GM23338 (cell line): ENCODE data around the gene HSPB6. TPM values are rescaled to one million over a fixed set of nuclear protein-coding genes. Genes with fewer than 3 reads are reported as not detected.

Experiments used
- ATAC-seq: fragments of 200-7000 bp; cut with Tn5 transposase; 3 replicates; pipeline ENCODE4 v1.9.1; 2020
- DNase-seq: peaks from one replicate; pipeline ENCODE4 v3.0.0-alpha.2; 2015; ENCODE audit warnings: low spot score
- H2AFZ ChIP-seq: fragments of 200-600 bp; sonication (generic); 2 replicates; pipeline ENCODE4 v1.8.0; 2016; ENCODE audit warnings: antibody characterized with exemption, mild to moderate bottlenecking, moderate library complexity
- H3F3A ChIP-seq: fragments of 200-600 bp; sonication (generic); replicated peaks from 2 replicates; pipeline ENCODE4 v1.8.0; 2017; ENCODE audit warnings: antibody characterized with exemption, mixed run types, low read depth
- H3K27ac ChIP-seq: fragments of 200-600 bp; sonication (generic); 2 replicates; pipeline ENCODE4 v1.6.1; 2016; ENCODE audit warnings: low read depth
- H3K27me3 ChIP-seq: fragments of 200-600 bp; sonication (generic); 2 replicates; pipeline ENCODE4 v1.8.0; 2016; ENCODE audit warnings: mild to moderate bottlenecking, mixed run types, moderate library complexity; ENCODE audit not compliant: insufficient read depth
- H3K36me3 ChIP-seq: fragments of 200-600 bp; sonication (generic); 2 replicates; pipeline ENCODE4 v1.8.0; 2016; ENCODE audit warnings: mild to moderate bottlenecking; ENCODE audit not compliant: insufficient read depth
- H3K4me1 ChIP-seq: fragments of 200-600 bp; sonication (generic); 2 replicates; pipeline ENCODE4 v1.8.0; 2016; ENCODE audit warnings: mild to moderate bottlenecking, moderate library complexity; ENCODE audit not compliant: insufficient read depth
- H3K4me2 ChIP-seq: fragments of 200-600 bp; sonication (generic); 2 replicates; pipeline ENCODE4 v1.7.1; 2017; ENCODE audit warnings: mixed run types
- H3K4me3 ChIP-seq: fragments of 200-600 bp; sonication (generic); 2 replicates; pipeline ENCODE4 v1.6.1; 2016; ENCODE audit warnings: mixed run types
- H3K79me2 ChIP-seq: fragments of 200-600 bp; sonication (generic); replicated peaks from 2 replicates; pipeline ENCODE4 v1.8.0; 2017; ENCODE audit warnings: mild to moderate bottlenecking; ENCODE audit not compliant: insufficient read depth
- H3K9me2 ChIP-seq: fragments of 200-600 bp; sonication (generic); 2 replicates; pipeline ENCODE4 v1.8.0; 2017; ENCODE audit not compliant: insufficient read depth
- H4K20me1 ChIP-seq: fragments of 200-600 bp; sonication (generic); replicated peaks from 2 replicates; pipeline ENCODE4 v1.8.0; 2017; ENCODE audit warnings: mild to moderate bottlenecking; ENCODE audit not compliant: insufficient read depth
- H3K27ac Mint-ChIP-seq: 2 replicates; pipeline ENCODE4 v1.8.0; 2020; ENCODE audit warnings: inconsistent platforms, mild to moderate bottlenecking, moderate library complexity, mixed read lengths
- H3K27me3 Mint-ChIP-seq: 3 replicates; pipeline ENCODE4 v1.8.0; 2022; ENCODE audit warnings: low read depth, mild to moderate bottlenecking, moderate library complexity, mixed read lengths, inconsistent platforms; ENCODE audit not compliant: insufficient read depth, poor library complexity
- H3K36me3 Mint-ChIP-seq: 3 replicates; pipeline ENCODE4 v1.8.0; 2021; ENCODE audit warnings: low read depth, mild to moderate bottlenecking, inconsistent platforms, moderate library complexity, mixed read lengths
- H3K4me1 Mint-ChIP-seq: 3 replicates; pipeline ENCODE4 v1.8.0; 2020; ENCODE audit warnings: mild to moderate bottlenecking, inconsistent platforms, mixed read lengths
- H3K4me3 Mint-ChIP-seq: 3 replicates; pipeline ENCODE4 v1.8.0; 2021; ENCODE audit warnings: moderate library complexity, mild to moderate bottlenecking, inconsistent platforms, mixed read lengths
- H3K9me3 Mint-ChIP-seq: 3 replicates; pipeline ENCODE4 v1.8.0; 2020; ENCODE audit warnings: moderate library complexity, mild to moderate bottlenecking, inconsistent platforms, mixed read lengths
- CREB1 ChIP-seq: fragments of 250-450 bp; sonication (Bioruptor Pico); IDR thresholded peaks from 2 replicates; pipeline ENCODE4 v1.5.0; 2020; ENCODE audit warnings: low read depth, mild to moderate bottlenecking, moderate library complexity
- ETS1 ChIP-seq: IDR thresholded peaks from 2 replicates; pipeline ENCODE4 v1.6.1; 2016; ENCODE audit warnings: antibody characterized with exemption
- EZH2 ChIP-seq: fragments of 200-600 bp; sonication (generic); IDR thresholded peaks from one replicate; pipeline ENCODE4 v1.8.0; 2017; ENCODE audit warnings: antibody characterized with exemption, mild to moderate bottlenecking, low read depth; ENCODE audit not compliant: unreplicated experiment
- EZH2phosphoT487 ChIP-seq: fragments of 200-600 bp; sonication (generic); IDR thresholded peaks from one replicate; pipeline ENCODE4 v1.8.1; 2018; ENCODE audit warnings: antibody characterized with exemption; ENCODE audit not compliant: unreplicated experiment
- JUNB ChIP-seq: IDR thresholded peaks from one replicate; pipeline ENCODE4 v1.6.1; 2016; ENCODE audit warnings: antibody characterized with exemption; ENCODE audit not compliant: unreplicated experiment
- NANOG ChIP-seq: IDR thresholded peaks from 2 replicates; pipeline ENCODE4 v1.6.1; 2016; ENCODE audit warnings: antibody characterized with exemption, borderline replicate concordance
- POLR2AphosphoS5 ChIP-seq: IDR thresholded peaks from 2 replicates; pipeline ENCODE4 v1.6.1; 2016; ENCODE audit warnings: antibody characterized with exemption, low read depth
- REST ChIP-seq: IDR thresholded peaks from one replicate; pipeline ENCODE4 v1.6.1; 2018; ENCODE audit warnings: antibody characterized with exemption; ENCODE audit not compliant: unreplicated experiment
- STAT1 ChIP-seq: IDR thresholded peaks from one replicate; pipeline ENCODE4 v1.6.1; 2016; ENCODE audit warnings: antibody characterized with exemption; ENCODE audit not compliant: unreplicated experiment
- ZNF114 ChIP-seq: fragments of 250-450 bp; sonication (Bioruptor Pico); IDR thresholded peaks from 2 replicates; pipeline ENCODE4 v1.5.0; 2020; ENCODE audit warnings: mild to moderate bottlenecking, moderate library complexity
- ZNF331 ChIP-seq: fragments of 250-450 bp; sonication (Bioruptor Pico); IDR thresholded peaks from 2 replicates; pipeline ENCODE4 v1.5.0; 2020; ENCODE audit warnings: low read depth, mild to moderate bottlenecking, moderate library complexity
- ZNF462 ChIP-seq: fragments of 250-450 bp; sonication (Bioruptor Pico); IDR thresholded peaks from 2 replicates; pipeline ENCODE4 v1.5.0; 2020; ENCODE audit warnings: mild to moderate bottlenecking, moderate library complexity
- polyA plus RNA-seq: library from polyadenylated mRNA; unstranded; fragments of >200 nt; fragmentation: Nextera tagmentation; extraction: Ambion mirVana; gene quantifications from 2 replicates; pipeline ENCODE4 v1.2.1, GENCODE V29; 2016
- total RNA-seq: library from RNA; depleted of rRNA; stranded (reverse); fragments of >200 nt; shearing (Covaris generic); gene quantifications from 2 replicates; pipeline ENCODE4 v1.2.3, GENCODE V29; 2014
- TF ChIP-seq, protein P1 (sequence below), 2 experiments: fragments of 200-600 bp in 1 of 2; sonication (generic) in 1 of 2; conservative IDR thresholded peaks; 2 replicates each; pipeline versions ENCODE4 v1.5.1 to v1.6.1; 2016 to 2017; ENCODE audit warnings: antibody characterized with exemption in 2 of 2, low read depth in 2 of 2, mild to moderate bottlenecking in 2 of 2, moderate library complexity in 1 of 2

The HSPB6 gene
- total and polyA plus RNA-seq, 2 experiments from 2014 or later, result 0.87 to 3.2 TPM

- TF ChIP-seq EZH2phosphoT487, result no peak
- TF ChIP-seq ZNF331 (CRISPR knock-in tag), result no peak
- no peak for TF ChIP-seq REST
- TF ChIP-seq POLR2AphosphoS5, result no peak
- TF ChIP-seq ZNF114, result no peak
- no peak for TF ChIP-seq EZH2
- TF ChIP-seq NANOG, result no peak
- TF ChIP-seq ZNF462 (CRISPR knock-in tag), result no peak
- TF ChIP-seq CREB1 (CRISPR knock-in tag), result no peak
- no peak for TF ChIP-seq ETS1
- TF ChIP-seq STAT1, result no peak
- TF ChIP-seq, protein P1, sequence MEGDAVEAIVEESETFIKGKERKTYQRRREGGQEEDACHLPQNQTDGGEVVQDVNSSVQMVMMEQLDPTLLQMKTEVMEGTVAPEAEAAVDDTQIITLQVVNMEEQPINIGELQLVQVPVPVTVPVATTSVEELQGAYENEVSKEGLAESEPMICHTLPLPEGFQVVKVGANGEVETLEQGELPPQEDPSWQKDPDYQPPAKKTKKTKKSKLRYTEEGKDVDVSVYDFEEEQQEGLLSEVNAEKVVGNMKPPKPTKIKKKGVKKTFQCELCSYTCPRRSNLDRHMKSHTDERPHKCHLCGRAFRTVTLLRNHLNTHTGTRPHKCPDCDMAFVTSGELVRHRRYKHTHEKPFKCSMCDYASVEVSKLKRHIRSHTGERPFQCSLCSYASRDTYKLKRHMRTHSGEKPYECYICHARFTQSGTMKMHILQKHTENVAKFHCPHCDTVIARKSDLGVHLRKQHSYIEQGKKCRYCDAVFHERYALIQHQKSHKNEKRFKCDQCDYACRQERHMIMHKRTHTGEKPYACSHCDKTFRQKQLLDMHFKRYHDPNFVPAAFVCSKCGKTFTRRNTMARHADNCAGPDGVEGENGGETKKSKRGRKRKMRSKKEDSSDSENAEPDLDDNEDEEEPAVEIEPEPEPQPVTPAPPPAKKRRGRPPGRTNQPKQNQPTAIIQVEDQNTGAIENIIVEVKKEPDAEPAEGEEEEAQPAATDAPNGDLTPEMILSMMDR (conservative IDR thresholded peaks at IDR 0.05; ENCODE audit: low read depth in 2 of 2), result no peak
- no peak for TF ChIP-seq JUNB
- DNase-seq (no peak), ATAC-seq (no peak)
- Histone ChIP-seq H4K20me1 (peaks cover 5% of the 10 kb centered on the region), H3K4me3 (no peak overlapping the region), H3K36me3 (peaks cover 29% of the 10 kb centered on the region; the same call in 1 of the 2 replicates), H3K9me2 (no peaks in the 10 kb centered on the region), H3K79me2 (no peaks in the 10 kb centered on the region), H3F3A (no peaks in the 10 kb centered on the region), H2AFZ (no peak overlapping the region), H3K4me2 (no peak overlapping the region), H3K4me1 (no peaks in the 10 kb centered on the region), H3K27me3 (no peaks in the 10 kb centered on the region), H3K27ac (no peak overlapping the region)
- Mint-ChIP-seq H3K36me3 (peaks cover 86% of the 10 kb centered on the region), H3K4me3 (no peak overlapping the region), H3K4me1 (no peaks in the 10 kb centered on the region), H3K27me3 (peaks cover 16% of the 10 kb centered on the region), H3K27ac (no peak overlapping the region), H3K9me3 (no peaks in the 10 kb centered on the region)
These were observed 29.5 kb downstream of the HSPB6 start for GRCh38 chr19:35727053-35727955.
